GM18907 (cell line): ENCODE measurements around the gene ADAMTS6.

Source experiments
- ATAC-seq: cut with Tn5 transposase; IDR thresholded peaks from one replicate; pipeline ENCODE4 v1.9.1; 2021; ENCODE audit warnings: mild to moderate bottlenecking, moderate library complexity; ENCODE audit not compliant: unreplicated experiment

ADAMTS6 gene

GRCh38 chr5:65292196-65292595, 189.5 kb downstream of the ADAMTS6 start:
- ATAC-seq = no peak

DNA sequence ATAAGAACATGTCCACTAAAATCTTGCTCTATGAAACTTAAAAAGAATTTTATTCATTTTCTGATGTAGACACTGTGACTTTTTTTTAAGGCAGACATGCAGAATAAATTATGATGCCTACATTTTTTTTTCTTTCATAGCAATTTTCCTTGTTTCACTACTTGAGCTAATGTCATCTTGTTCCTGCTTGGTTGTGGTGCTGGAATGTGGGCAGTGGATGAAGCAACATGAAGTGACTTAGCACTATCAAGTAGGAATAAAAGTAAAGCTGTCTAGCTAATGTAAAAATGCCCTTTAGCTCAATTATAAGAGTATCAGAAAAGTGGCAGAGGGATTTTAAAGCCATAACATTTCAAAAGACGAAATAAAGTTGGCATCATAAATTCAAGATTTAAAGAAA, 191.0 kb downstream of the ADAMTS6 start:
- no peak for ATAC-seq

DNA sequence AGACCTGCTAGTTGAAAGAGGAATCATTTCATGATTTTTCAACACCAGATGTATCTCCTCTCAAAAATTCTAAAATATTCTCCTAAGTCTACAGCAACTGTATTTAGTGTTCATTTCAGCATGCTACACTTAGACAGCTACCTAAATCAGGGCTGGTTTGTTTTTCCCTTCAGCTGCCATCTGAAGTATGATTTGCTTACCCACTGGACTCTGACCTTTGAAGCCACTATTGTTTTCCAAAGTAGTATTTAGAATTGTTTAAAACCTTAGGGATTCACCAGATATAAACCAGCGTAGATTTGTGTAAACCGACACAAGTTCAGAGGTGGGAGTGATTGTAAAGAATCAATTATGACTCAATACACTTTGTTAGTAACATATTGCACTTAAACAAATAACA, 193.1 kb downstream of the ADAMTS6 start:
- ATAC-seq = no peak

GRCh38 chr5:65279603-65280002, 202.1 kb downstream of the ADAMTS6 start:
- ATAC-seq = no peak

DNA sequence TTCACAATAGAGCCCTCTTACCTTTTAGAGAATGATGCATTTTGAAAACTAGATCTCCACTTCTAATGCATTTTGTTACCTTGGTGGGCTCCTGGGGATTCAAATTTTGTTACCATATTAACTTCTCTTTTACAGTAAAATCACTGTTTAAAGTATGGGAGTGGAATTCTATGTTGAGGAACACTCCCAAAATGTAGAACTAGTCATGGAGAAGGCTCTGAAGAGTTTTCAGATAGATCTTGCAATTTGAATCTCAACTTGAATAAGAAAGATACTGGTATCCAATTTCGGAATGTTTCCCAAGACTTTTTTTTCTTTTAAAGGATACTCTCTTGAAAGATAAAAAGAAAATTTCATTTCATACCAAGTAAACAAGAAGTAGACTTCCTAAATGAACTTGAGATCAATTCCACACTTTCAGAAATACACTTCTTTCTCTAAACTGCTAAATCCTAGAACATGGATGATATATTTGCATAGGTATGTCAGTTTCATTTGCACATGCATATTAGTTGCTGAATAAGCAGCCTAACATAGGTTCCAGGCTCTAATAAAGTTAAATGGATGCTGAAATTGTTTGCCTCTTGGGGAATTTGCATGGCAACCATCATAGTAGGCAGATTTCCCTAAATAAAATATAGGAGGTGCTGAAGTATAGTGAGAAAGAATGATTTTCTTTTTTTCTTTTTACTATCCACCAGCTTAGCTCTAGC, 205.4 kb downstream of the ADAMTS6 start:
- no peak for ATAC-seq

DNA sequence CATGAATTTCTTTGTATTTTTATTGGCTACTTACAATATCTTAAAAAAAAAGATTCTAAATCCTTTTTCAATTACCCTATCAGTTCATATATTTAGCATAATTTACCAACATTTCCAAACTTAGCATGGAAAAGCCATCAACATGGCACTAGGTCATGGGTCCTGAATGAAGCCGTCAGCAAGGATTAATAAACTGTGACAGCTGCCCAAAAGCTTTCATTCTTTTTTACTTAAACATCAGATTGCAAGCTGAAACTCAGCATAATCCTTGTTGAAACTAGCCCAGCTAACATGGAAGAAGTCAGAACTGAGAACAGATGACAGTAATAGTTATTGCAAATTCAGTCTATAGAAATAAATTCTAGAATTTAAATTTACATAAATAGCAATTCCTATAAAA, 209.8 kb downstream of the ADAMTS6 start:
- no peak for ATAC-seq

DNA sequence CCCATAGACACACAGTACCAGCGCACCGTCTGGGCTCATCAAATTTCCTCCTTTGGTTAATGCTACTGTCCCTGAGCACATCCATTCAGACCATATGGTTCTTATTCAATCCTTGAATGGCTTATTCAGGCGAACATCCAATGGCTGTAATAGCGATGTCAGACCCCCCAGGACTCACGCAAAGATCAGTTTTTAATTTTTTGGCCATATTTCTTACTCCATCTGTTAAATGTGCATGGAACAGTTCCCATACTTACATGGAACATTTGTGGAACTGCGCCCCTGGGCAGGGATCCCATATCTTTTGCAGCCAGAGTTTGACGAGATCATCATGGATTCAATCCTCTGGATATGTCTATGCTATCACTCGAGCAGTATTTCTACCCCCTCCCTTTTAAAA, 213.2 kb downstream of the ADAMTS6 start:
- no peak for ATAC-seq

GRCh38 chr5:65264420-65264819, 217.3 kb downstream of the ADAMTS6 start:
- ATAC-seq = no peak

DNA sequence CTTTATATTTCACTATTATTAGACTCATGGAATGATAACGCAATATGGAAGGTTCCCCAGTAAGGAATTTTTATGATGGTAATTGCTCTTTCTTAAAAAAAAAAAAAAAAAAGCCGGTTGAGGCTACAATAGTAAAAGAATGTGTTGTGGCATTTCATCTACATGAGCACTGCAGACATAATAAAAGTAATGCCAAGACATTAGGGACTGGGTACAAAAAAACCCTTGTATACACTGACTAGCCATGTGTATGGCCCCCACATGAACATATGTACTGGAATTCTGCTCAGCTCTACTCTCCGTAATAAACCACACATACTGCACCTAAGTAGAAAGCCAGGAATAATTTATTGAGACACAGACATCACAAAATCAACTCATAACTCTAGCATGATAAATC, 218.4 kb downstream of the ADAMTS6 start:
- ATAC-seq = no peak

DNA sequence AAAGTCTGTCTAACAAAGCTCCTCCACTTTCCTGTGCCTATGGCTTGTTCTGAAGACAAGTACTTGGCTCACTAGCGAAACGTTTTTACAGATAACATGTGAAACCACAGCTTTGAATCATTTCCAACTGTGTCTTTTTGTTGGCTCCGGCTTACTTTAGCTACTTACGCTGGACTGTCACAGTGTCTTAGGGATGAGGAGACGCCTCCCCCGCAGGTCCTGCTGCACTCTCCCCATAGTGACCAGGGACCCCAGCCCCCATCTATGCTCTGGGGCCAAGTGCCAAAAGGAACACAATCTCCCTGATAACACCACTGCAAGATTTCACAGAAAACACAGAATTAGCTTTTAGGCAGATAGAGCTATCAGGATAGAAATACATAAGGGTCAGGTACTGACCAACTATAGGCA, 219.1 kb downstream of the ADAMTS6 start:
- no peak for ATAC-seq

GRCh38 chr5:65262096-65262495, 219.6 kb downstream of the ADAMTS6 start:
- ATAC-seq = no peak

DNA sequence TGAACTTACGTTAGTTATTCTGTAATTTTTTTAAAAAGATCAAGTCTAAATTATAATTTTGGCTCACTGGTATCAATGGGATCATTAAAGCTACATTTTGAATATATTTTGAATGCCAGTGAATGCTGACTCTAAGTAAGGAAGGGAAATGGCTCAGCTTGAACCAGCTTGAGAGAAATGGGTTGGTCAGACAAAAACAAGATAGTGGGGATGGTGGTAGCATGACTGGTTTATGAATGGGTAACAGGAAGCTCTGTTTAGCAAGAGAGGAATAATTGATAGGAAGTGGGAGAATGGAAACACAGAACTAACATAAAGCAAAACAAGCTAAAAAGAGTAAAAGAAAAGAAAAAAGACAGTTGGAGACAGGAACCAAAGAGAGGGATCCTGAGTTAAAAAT, 220.2 kb downstream of the ADAMTS6 start:
- no peak for ATAC-seq

- no peak for ATAC-seq
Observed at GRCh38 chr5:65255294-65255693, 226.4 kb downstream of the ADAMTS6 start.

DNA sequence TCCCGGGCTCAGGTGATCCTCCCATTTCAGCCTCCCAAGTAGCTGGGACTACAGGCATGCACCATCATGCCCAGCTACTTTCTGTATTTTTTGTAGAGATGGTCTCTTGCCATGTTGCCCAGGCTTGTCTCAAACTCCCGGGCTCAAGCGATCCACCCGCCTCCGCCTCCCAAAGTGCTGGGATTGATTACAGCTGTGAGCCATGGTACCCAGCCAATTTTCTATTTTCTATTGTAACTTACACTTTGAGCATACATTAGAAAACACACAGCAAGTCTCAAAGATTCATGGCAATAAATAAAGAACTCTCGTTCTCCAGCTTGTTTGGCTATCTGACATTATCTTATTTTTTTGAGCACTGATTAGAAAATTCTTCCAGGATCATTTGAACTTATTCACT, 228.7 kb downstream of the ADAMTS6 start:
- ATAC-seq = no peak

GRCh38 chr5:65248896-65249295, 232.8 kb downstream of the ADAMTS6 start:
- ATAC-seq = no peak

- ATAC-seq = no peak
Observed at GRCh38 chr5:65247594-65247993, 234.1 kb downstream of the ADAMTS6 start.

DNA sequence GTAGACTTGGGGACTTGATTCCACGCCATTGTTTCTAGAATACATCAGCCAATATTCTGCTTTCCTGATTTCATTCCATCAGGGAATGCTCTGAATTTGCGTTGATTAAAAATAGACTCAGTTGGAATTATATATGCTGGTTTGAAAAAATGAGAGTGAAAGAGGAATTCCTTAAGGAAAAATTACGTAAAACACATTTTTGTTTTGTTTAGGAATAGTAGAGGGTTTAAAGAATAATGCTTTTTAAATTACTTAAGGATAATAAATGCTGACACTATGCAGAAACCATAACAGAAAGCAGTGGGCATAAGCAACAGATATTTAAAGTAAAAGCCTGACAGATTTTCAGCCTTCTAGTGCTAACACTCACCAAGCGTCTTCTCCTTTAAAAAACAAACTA, 235.0 kb downstream of the ADAMTS6 start:
- no peak for ATAC-seq

DNA sequence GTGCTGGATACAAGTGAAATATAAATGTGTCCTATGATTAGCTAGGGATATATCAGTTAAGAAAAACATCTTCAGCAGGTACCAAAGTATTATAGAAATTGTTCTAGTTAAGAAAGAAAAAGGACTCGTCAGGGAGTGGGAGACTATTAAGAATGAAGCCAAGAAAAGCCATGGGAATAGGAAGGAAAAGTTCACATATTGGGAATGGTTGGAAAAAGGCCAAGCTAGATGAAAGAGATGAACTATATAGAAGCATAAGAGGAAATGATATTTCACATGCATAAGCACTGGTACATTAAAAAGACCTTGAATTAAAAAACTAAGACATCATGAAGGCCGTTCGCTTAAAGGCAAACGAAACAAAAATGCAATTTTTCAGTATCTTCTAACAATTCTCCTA, 237.7 kb downstream of the ADAMTS6 start:
- ATAC-seq = no peak

DNA sequence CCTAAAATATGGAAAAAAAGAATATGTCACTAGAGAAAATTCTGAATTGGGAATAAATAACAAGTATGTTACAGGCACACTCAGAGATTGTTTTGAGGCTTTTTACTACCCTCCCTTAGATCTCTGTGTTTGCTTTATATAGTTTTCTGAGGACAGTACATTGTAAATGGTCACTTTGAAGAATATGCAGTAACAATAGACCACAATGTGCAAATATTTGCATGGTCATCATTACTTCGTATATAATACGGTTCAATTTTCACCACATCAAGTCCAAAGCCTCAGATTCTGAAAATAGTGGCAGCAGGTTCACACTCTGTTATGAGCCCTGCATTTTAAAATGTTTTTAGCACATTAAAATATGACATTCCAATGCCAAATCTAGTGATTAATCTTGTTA, 238.6 kb downstream of the ADAMTS6 start:
- ATAC-seq = no peak

GRCh38 chr5:65229841-65230240, 251.9 kb downstream of the ADAMTS6 start:
- ATAC-seq = no peak

GRCh38 chr5:65213921-65214525, 267.7 kb downstream of the ADAMTS6 start:
- no peak for ATAC-seq

DNA sequence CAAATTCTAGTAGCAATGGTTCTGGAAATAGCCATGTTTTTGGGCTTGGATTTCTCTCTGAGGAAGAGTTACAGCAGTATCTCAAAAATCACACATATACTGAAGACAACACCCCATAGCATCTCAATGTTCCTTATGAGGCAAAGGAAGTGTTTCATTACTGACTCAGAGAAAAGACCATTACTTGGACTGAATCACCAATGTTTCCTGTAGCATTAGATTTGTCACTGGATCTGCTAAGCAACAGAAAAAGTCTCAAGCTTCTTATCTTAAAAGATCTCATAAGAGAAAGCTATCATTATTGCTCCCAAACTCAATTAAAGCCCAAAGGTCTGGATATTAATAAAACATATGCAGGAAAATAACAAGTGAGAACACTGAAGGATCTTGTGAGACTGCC, 272.4 kb downstream of the ADAMTS6 start:
- ATAC-seq = no peak

DNA sequence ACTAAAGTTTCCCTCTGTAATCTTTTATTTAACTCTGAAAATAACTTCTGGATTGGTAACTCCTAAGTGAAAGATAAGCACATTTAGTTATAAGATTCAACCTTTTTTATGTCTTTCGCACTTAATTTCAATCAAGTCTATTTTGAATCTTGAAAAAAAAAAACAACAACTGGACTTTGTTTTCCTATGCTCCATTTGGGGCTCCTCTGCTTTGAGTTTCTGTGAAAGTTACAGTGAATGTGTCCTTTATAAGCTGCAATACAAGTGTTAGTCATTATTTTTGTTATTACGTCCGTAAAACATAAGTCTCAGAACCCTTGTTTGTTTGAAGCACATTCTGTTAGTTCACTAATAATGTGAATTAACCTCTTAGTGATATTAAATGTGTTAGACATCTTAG, 276.8 kb downstream of the ADAMTS6 start:
- no peak for ATAC-seq
